Measurements from ENCODE around the gene MYO5A. TPM values are rescaled to one million over a fixed set of nuclear protein-coding genes. Genes with fewer than 3 reads are reported as not detected.
"Not testable (repeated sequence)": the region's sequence is repeated elsewhere in the genome, so short reads cannot be mapped to it uniquely, and the experiment has no call there.

Gene MYO5A
- total RNA-seq, 1 donor from 2014 or later, result 26.2 TPM

DNA sequence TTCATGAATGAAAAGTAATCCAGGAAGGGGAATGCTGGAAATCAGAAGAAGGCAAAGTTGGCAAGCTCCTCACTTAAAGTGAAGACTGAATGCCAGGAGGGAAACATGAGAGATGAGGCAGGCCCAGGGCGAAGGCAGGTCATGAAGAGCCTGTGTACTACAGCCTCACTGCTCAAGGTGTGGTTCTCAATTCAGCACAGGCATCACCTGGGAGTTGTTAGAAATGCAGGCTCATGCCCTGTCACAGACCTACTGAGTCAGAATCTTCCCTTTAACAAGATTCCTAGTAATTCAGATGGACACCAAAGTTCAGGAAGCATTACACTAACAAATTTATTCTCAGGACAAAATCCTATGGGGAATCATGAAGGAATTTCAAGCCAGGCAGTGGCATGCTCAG is 14.2 kb downstream of the MYO5A start:
- Mint-ChIP-seq H3K4me1 (ENCODE audit: low read depth) (no peaks in the 10 kb centered on the region), H3K9me3 (no peaks in the 10 kb centered on the region), H3K4me3 (no peak overlapping the region), H3K27ac (no peak overlapping the region), H3K27me3 (ENCODE audit: insufficient read depth) (no peaks in the 10 kb centered on the region), H3K36me3 (ENCODE audit: low read depth) (no peaks in the 10 kb centered on the region)
- intact Hi-C loops (cut with micrococcal nuclease), result no loop called here
- DNase-seq (ENCODE audit: low spot score), result no peak

GRCh38 chr15:52512869-52513268 is 15.8 kb downstream of the MYO5A start:
- DNase-seq (ENCODE audit: low spot score); intact Hi-C loops (cut with micrococcal nuclease); H3K4me3 Mint-ChIP-seq; H3K27me3 Mint-ChIP-seq (ENCODE audit: insufficient read depth); H3K9me3 Mint-ChIP-seq; H3K36me3 Mint-ChIP-seq (ENCODE audit: low read depth); H3K4me1 Mint-ChIP-seq (ENCODE audit: low read depth); H3K27ac Mint-ChIP-seq: not testable (repeated sequence)

DNA sequence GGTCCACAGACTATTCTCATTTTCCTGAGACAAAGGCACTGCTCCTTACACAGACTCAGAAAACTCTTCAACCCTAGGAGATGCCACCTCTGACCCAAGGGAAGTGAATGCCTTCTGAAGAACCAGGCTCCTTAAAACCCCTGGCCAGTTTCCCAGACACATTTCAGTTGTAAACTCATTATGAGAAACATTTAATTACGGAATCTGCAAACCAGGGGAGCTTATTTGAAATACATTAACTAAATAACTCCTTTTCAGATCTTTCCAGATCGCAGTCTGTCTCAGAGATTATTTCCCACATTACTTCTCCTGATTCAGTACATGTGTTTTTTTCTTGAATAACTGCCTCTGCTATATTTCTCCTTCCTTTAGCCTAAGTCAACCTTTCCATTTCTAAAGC is 17.6 kb downstream of the MYO5A start:
- H3K36me3 Mint-ChIP-seq (ENCODE audit: low read depth), result no peaks in the 10 kb centered on the region
- no peaks in the 10 kb centered on the region for H3K9me3 Mint-ChIP-seq
- H3K27ac Mint-ChIP-seq, result no peak overlapping the region
- H3K4me1 Mint-ChIP-seq (ENCODE audit: low read depth), result no peaks in the 10 kb centered on the region
- no peaks in the 10 kb centered on the region for H3K27me3 Mint-ChIP-seq (ENCODE audit: insufficient read depth)
- H3K4me3 Mint-ChIP-seq, result no peak overlapping the region
- intact Hi-C loops (cut with micrococcal nuclease), result no loop called here
- DNase-seq (ENCODE audit: low spot score), result no peak

- DNase-seq (ENCODE audit: low spot score), result no peak
- Mint-ChIP-seq H3K27me3 (ENCODE audit: insufficient read depth) (no peaks in the 10 kb centered on the region), H3K9me3 (no peaks in the 10 kb centered on the region), H3K27ac (no peak overlapping the region), H3K36me3 (ENCODE audit: low read depth) (no peaks in the 10 kb centered on the region), H3K4me1 (ENCODE audit: low read depth) (peaks cover 6% of the 10 kb centered on the region), H3K4me3 (no peak overlapping the region)
- intact Hi-C loops (cut with micrococcal nuclease), result no loop called here
Observed at GRCh38 chr15:52509500-52510245, 19.0 kb downstream of the MYO5A start.

DNA sequence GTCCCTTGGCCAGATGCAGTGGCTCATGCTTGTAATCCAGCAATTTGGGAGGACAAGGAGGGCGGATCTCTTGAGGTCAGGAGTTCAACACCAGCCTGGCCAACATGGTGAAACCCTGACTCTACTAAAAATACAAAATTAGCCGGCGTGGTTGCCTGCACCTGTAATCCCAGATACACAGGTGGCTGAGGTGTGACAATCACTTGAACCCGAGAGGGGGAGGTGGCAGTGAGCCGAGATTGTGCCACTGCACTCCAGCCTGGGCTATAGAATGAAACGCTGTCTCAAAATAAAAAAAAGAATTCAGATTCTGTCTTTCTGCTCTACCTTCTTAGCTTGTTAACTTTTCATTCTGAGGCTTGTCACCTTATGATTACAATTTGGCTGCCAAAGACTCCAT is 22.1 kb downstream of the MYO5A start:
- no peaks in the 10 kb centered on the region for H3K9me3 Mint-ChIP-seq
- H3K4me3 Mint-ChIP-seq, result no peak overlapping the region

DNA sequence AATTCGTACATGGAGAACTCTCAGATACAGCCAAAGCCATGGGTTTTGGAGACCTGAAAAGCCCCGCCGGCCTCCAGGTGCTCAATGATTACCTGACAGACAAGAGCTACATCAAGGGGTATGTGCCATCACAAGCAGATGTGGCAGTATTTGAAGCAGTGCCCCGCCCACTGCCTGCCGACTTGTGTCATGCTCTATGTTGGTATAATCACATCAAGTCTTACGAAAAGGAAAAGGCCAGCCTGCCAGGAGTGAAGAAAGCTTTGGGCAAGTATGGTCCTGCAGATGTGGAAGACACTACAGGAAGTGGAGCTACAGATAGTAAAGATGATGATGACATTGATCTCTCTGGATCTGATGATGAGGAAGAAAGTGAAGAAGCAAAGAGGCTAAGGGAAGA is 23.5 kb downstream of the MYO5A start:
- DNase-seq (ENCODE audit: low spot score), result no peak
- Mint-ChIP-seq H3K36me3 (ENCODE audit: low read depth) (peaks cover 5% of the 10 kb centered on the region), H3K27ac (no peak overlapping the region), H3K4me1 (ENCODE audit: low read depth) (peaks cover 20% of the 10 kb centered on the region), H3K4me3 (no peak overlapping the region), H3K9me3 (no peaks in the 10 kb centered on the region), H3K27me3 (ENCODE audit: insufficient read depth) (no peaks in the 10 kb centered on the region)
- intact Hi-C loops (cut with micrococcal nuclease), result no loop called here

More for the DNA sequence above, 22.1 kb downstream of the MYO5A start:
- peaks cover 5% of the 10 kb centered on the region for H3K36me3 Mint-ChIP-seq (ENCODE audit: low read depth)
- no peaks in the 10 kb centered on the region for H3K27me3 Mint-ChIP-seq (ENCODE audit: insufficient read depth)
- no peak for DNase-seq (ENCODE audit: low spot score)
- H3K27ac Mint-ChIP-seq, result no peak overlapping the region
- peaks cover 20% of the 10 kb centered on the region for H3K4me1 Mint-ChIP-seq (ENCODE audit: low read depth)
- intact Hi-C loops (cut with micrococcal nuclease), result no loop called here

DNA sequence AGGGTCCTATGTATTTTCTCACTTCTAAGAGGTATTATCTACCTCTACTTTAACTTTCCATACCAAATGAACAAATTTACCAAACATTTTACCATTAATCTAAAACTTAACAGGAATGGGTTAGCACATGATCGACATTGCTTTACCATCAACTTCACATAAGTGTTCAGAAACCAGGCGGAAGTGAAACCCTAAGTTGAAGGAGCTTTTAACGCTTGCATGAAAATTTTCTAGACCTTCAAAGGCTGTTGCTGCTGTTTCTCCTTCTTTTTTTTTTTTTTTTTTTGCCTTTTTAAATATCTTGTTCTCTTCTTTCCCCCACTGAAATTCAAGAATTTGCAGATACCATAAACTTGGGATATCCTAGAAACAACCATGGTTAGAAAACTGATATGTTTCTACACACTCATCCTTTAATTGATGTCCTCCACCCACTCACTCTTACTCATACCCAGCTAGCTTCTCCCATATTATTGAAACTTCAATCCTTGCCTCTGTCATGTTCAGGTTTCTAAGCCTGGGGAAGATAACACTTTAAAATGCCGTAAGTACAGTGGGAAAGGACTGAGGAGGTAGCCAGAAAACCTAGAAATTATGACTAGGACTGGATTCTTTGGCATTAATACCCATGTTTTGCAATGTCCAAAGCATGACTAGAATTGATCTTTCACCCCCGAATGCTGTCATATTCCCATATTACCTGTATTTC is 24.7 kb downstream of the MYO5A start:
- Mint-ChIP-seq H3K27me3 (ENCODE audit: insufficient read depth) (no peaks in the 10 kb centered on the region), H3K36me3 (ENCODE audit: low read depth) (peaks cover 5% of the 10 kb centered on the region), H3K27ac (peak overlapping the region; percentile 32), H3K4me1 (ENCODE audit: low read depth) (peaks cover 20% of the 10 kb centered on the region), H3K4me3 (peak overlapping the region; percentile 52), H3K9me3 (no peaks in the 10 kb centered on the region)
- DNase-seq (ENCODE audit: low spot score), result no peak
- intact Hi-C loops (cut with micrococcal nuclease), result no loop called here

DNA sequence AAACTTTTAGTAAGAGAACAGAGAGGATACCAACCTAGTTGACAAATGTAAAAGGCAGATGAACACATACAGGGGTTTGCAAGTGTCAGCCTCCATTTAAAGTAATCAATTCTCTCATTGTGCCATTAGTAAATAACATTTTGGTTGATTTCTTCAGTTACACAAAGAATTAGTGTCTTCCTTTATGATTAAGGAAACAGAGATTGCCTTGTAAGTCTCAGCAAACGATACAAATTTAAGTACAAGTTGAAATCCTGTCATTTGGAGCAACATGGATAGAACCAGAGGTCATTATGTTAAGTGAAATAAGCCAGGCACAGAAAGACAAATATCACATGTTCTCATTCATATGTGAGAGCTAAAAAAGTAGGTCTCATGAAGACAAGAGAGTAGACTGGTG is 26.1 kb downstream of the MYO5A start:
- Mint-ChIP-seq H3K27ac (no peak overlapping the region), H3K27me3 (ENCODE audit: insufficient read depth) (no peaks in the 10 kb centered on the region), H3K4me3 (no peak overlapping the region), H3K9me3 (no peaks in the 10 kb centered on the region), H3K36me3 (ENCODE audit: low read depth) (peaks cover 5% of the 10 kb centered on the region), H3K4me1 (ENCODE audit: low read depth) (peaks cover 20% of the 10 kb centered on the region)
- intact Hi-C loops (cut with micrococcal nuclease), result no loop called here
- DNase-seq (ENCODE audit: low spot score), result no peak

DNA sequence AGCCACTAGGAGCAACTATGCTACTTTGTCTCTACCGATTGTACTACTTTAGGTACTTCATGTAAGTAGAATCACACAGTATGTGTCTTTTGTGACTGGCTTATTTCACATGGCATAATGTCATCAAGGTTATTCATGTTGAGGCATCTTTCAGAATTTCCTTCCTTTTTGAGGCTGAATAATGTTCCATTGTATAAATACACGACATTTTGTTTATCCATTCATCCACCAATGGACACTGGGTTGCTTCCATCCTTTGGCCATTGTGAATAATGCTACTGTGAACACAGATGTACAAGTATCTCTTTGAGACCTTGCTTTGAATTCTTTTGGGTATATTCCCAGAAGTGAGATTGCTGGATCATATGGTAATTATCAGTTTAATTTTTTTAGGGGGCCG is 29.2 kb downstream of the MYO5A start:
- peaks cover 5% of the 10 kb centered on the region for H3K36me3 Mint-ChIP-seq (ENCODE audit: low read depth)
- H3K27ac Mint-ChIP-seq, result no peak overlapping the region
- DNase-seq (ENCODE audit: low spot score), result no peak
- H3K4me1 Mint-ChIP-seq (ENCODE audit: low read depth), result peaks cover 31% of the 10 kb centered on the region
- no peak overlapping the region for H3K4me3 Mint-ChIP-seq
- no peaks in the 10 kb centered on the region for H3K27me3 Mint-ChIP-seq (ENCODE audit: insufficient read depth)
- intact Hi-C loops (cut with micrococcal nuclease), result no loop called here
- H3K9me3 Mint-ChIP-seq, result no peaks in the 10 kb centered on the region

DNA sequence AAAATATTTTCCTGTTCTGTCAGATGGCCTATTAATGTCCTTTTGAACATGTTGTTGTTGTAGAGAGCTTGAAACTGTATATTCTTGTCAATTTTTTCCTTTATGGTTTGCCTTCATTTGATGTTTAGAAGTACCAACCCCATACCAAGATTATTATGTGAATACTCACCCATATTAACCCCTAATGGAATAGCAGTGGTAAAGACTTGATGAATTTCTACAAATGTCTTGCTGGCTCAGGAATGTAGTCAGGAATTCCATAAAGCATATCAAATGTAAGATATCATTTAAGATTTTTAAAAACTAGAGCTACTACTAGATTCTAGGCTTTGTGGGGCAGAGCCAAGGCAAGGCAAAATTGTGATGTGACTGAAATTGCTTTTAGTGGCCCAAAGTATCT is 30.0 kb downstream of the MYO5A start:
- H3K36me3 Mint-ChIP-seq (ENCODE audit: low read depth), result peaks cover 2% of the 10 kb centered on the region
- H3K27ac Mint-ChIP-seq, result no peak overlapping the region
- peaks cover 23% of the 10 kb centered on the region for H3K4me1 Mint-ChIP-seq (ENCODE audit: low read depth)
- H3K9me3 Mint-ChIP-seq, result no peaks in the 10 kb centered on the region
- H3K4me3 Mint-ChIP-seq, result no peak overlapping the region
- intact Hi-C loops (cut with micrococcal nuclease), result no loop called here
- DNase-seq (ENCODE audit: low spot score), result no peak
- no peaks in the 10 kb centered on the region for H3K27me3 Mint-ChIP-seq (ENCODE audit: insufficient read depth)

DNA sequence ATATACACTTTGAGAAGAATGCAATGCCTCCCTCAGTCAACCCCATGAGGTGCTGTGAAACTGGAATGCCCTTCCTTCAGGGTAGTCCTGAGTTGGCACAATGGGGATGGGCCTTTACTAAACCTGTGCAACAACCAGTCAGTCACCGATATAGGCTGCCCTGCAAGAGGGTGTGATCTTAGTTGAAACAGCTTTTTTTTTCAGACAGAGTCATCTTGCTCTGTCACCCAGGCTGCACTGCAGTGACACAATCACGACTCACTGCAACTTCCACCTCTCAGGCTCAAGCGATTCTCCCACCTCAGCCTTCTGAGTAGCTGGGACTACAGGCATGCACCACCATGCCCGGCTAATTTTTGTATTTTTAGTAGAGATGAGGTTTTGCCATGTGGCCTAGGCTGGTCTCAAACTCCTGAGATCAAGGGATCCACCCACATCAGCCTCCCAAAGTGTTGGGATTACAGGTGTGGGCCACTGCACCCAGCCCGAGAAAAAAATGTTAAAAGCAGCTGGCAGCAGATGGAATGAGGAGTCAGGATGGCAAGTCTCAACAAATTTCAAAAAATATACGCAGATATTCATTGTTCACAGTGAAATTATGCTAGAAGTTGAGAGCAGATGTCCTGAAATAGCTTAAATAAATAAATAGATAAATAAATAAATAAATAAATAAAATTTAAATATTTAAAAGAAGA is 31.8 kb downstream of the MYO5A start:
- Mint-ChIP-seq H3K4me3 (no peak overlapping the region), H3K4me1 (ENCODE audit: low read depth) (peaks cover 19% of the 10 kb centered on the region), H3K9me3 (no peaks in the 10 kb centered on the region), H3K27ac (no peak overlapping the region), H3K36me3 (ENCODE audit: low read depth) (peaks cover 2% of the 10 kb centered on the region), H3K27me3 (ENCODE audit: insufficient read depth) (no peaks in the 10 kb centered on the region)
- DNase-seq (ENCODE audit: low spot score), result no peak
- intact Hi-C loops (cut with micrococcal nuclease), result no loop called here

- no peak overlapping the region for H3K4me3 Mint-ChIP-seq
- no peak for DNase-seq (ENCODE audit: low spot score)
- peaks cover 24% of the 10 kb centered on the region for H3K4me1 Mint-ChIP-seq (ENCODE audit: low read depth)
- H3K9me3 Mint-ChIP-seq, result no peaks in the 10 kb centered on the region
- peaks cover 2% of the 10 kb centered on the region for H3K36me3 Mint-ChIP-seq (ENCODE audit: low read depth)
- intact Hi-C loops (cut with micrococcal nuclease), result no loop called here
- H3K27me3 Mint-ChIP-seq (ENCODE audit: insufficient read depth), result no peaks in the 10 kb centered on the region
- no peak overlapping the region for H3K27ac Mint-ChIP-seq
Observed at GRCh38 chr15:52496175-52496574, 32.5 kb downstream of the MYO5A start.

DNA sequence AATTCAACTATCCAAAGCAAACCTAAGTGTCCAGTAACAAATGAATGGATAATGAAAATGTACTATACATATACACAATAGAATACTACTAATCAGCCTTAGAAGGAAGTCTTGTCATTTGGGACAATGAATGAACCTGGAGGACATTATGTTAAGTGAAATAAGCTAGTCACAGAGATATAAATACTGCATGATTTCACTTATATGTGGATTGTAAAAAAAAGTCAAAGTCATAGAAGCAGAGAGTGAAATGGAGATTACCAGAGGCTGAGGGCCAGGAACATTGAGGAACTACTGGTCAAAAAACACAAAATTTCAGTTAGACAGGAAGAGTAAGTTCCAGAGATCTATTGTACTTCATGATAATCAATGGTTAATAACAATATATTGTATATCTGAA is 33.6 kb downstream of the MYO5A start:
- H3K4me3 Mint-ChIP-seq, result no peak overlapping the region
- no peaks in the 10 kb centered on the region for H3K9me3 Mint-ChIP-seq
- no peak overlapping the region for H3K27ac Mint-ChIP-seq
- H3K4me1 Mint-ChIP-seq (ENCODE audit: low read depth), result peaks cover 30% of the 10 kb centered on the region
- H3K36me3 Mint-ChIP-seq (ENCODE audit: low read depth), result peaks cover 2% of the 10 kb centered on the region
- intact Hi-C loops (cut with micrococcal nuclease), result no loop called here
- H3K27me3 Mint-ChIP-seq (ENCODE audit: insufficient read depth), result no peaks in the 10 kb centered on the region
- DNase-seq (ENCODE audit: low spot score), result no peak
